Cardiac muscle cell (in vitro differentiated cells and primary cell): ENCODE measurements around the gene CCDC27. TPM values are rescaled to one million over a fixed set of nuclear protein-coding genes. Genes with fewer than 3 reads are reported as not detected.

Source experiments
- DNase-seq, 2 donors: peaks; one replicate each; pipeline versions ENCODE4 v3.0.0 to v3.0.0-alpha.2; 2010 to 2017; ENCODE audit warnings: low read depth in 1 of 2, low spot score in 1 of 2
- H3K27ac ChIP-seq: fragments of 200-600 bp; sonication (generic); 2 replicates; pipeline ENCODE4 v1.5.1; 2016
- H3K27me3 ChIP-seq: fragments of 200-600 bp; sonication (generic); 2 replicates; pipeline ENCODE4 v1.6.0; 2016; ENCODE audit warnings: control low read depth
- H3K36me3 ChIP-seq: fragments of 200-600 bp; sonication (generic); 2 replicates; pipeline ENCODE4 v1.5.1; 2016; ENCODE audit warnings: control low read depth
- H3K4me1 ChIP-seq: fragments of 200-600 bp; sonication (generic); 2 replicates; pipeline ENCODE4 v1.8.1; 2017; ENCODE audit warnings: low read depth, mild to moderate bottlenecking, mixed run types
- H3K4me3 ChIP-seq: fragments of 200-600 bp; sonication (generic); 2 replicates; pipeline ENCODE4 v1.5.1; 2016; ENCODE audit warnings: mild to moderate bottlenecking
- H3K9me3 ChIP-seq: fragments of 200-600 bp; sonication (generic); 2 replicates; pipeline ENCODE4 v1.5.1; 2017; ENCODE audit warnings: low read depth, mild to moderate bottlenecking, control low read depth
- polyA plus RNA-seq: library from polyadenylated mRNA; unstranded; fragments of >200 nt; fragmentation: Nextera tagmentation; extraction: Ambion mirVana; gene quantifications from 2 replicates; pipeline ENCODE4 v1.2.1, GENCODE V29; 2016
- total RNA-seq: library from RNA; depleted of rRNA; stranded (reverse); fragments of >200 nt; gene quantifications from 2 replicates; pipeline ENCODE4 v1.2.3, GENCODE V29; 2016
- TF ChIP-seq, protein P1 (sequence below): IDR thresholded peaks from 2 replicates; pipeline ENCODE4 v1.5.1; 2012; ENCODE audit warnings: low read depth, mild to moderate bottlenecking, low read length

The CCDC27 gene
- total and polyA plus RNA-seq, 2 experiments from 2014 or later: 0.09 to 0.71 TPM

DNA sequence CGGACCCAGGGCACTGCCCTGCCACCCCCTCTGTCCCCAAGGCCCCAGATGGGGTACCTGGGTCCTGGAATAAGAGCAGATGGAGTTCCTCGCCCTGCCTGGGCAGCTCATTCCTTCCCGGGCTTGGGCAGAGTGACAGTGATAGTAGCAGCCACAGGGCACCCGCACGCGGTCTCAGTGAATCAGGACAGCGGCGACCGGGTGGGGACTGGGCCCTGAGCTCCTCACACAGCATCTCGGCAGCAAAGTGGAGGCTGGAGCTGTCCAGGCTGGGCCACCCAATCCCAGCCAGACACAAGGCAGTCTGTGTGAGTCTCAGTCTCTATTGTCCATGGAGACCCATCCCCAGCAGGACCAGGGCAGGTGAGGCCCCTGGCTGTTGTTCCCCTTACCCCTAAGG is 37.4 kb upstream of the CCDC27 start:
- peaks cover 7% of the 10 kb centered on the region for H3K4me1 ChIP-seq
- TF ChIP-seq, protein P1, sequence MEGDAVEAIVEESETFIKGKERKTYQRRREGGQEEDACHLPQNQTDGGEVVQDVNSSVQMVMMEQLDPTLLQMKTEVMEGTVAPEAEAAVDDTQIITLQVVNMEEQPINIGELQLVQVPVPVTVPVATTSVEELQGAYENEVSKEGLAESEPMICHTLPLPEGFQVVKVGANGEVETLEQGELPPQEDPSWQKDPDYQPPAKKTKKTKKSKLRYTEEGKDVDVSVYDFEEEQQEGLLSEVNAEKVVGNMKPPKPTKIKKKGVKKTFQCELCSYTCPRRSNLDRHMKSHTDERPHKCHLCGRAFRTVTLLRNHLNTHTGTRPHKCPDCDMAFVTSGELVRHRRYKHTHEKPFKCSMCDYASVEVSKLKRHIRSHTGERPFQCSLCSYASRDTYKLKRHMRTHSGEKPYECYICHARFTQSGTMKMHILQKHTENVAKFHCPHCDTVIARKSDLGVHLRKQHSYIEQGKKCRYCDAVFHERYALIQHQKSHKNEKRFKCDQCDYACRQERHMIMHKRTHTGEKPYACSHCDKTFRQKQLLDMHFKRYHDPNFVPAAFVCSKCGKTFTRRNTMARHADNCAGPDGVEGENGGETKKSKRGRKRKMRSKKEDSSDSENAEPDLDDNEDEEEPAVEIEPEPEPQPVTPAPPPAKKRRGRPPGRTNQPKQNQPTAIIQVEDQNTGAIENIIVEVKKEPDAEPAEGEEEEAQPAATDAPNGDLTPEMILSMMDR: no peak
- DNase-seq: peak in 1 of 2 donors; percentile 48
- no peaks in the 10 kb centered on the region for H3K27me3 ChIP-seq
- H3K27ac ChIP-seq: no peak overlapping the region
- H3K36me3 ChIP-seq: no peaks in the 10 kb centered on the region
- H3K9me3 ChIP-seq: no peaks in the 10 kb centered on the region
- no peak overlapping the region for H3K4me3 ChIP-seq

DNA sequence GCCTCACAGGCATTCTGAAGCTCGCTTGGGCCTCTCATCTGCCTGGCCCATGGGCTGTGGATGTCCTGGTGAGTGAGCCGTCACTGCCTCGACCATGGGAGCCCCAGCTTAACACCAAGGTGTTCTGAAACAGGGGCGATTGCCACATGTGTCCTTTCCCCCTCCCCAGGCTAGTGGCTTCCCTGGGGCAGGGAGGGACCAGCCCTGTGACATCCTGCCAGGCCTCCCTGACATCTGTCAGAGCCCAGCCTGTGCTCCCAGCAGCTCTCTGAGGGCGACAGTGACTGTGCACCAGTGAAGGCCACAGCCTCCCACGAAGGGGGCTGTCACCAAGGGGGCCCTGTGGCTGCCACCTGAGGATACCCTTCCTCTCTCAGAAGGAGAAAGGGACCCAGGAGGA is 35.9 kb upstream of the CCDC27 start:
- no peaks in the 10 kb centered on the region for H3K36me3 ChIP-seq
- DNase-seq: no peak
- H3K9me3 ChIP-seq: no peaks in the 10 kb centered on the region
- H3K4me3 ChIP-seq: no peak overlapping the region
- peaks cover 7% of the 10 kb centered on the region for H3K4me1 ChIP-seq
- H3K27ac ChIP-seq: no peak overlapping the region
- TF ChIP-seq, protein P1: no peak
- no peaks in the 10 kb centered on the region for H3K27me3 ChIP-seq

DNA sequence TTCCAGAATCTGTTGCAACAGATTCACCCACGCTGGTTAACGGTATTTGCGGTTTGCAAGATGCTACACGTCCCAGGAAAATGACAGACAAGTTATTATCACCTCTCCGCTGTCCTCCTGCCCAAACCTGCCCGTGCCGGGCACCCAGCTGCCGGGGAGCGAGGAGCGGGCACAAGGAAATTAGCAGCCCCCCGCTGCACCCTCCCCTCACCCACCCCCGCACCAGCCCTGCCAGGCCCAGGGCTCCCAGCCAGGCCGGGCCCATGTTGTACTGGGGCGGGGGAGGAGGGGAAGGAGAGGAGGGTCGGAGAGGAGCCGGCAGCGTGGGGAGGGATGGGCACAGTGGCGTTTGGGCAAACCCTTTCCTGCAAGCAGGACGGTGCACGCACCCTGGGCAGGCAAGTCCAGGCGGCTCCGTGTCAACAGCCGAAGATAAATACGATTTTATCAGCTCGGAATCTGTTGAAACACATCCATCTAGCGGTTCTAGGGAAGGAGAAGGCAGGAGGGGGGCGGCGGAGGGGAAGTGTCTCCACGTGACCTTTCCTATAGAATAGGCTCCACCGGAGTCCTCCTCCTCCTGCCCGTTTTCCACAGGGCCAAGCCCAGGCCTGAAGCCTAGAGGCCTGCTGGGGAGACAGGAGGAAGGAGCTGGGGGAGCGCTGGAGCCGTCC is 35.1 kb upstream of the CCDC27 start:
- Histone ChIP-seq H3K27me3 (no peaks in the 10 kb centered on the region), H3K36me3 (no peaks in the 10 kb centered on the region), H3K9me3 (no peaks in the 10 kb centered on the region), H3K4me1 (peaks cover 7% of the 10 kb centered on the region), H3K4me3 (no peak overlapping the region), H3K27ac (no peak overlapping the region)
- TF ChIP-seq, protein P1: no peak
- DNase-seq: no peak

DNA sequence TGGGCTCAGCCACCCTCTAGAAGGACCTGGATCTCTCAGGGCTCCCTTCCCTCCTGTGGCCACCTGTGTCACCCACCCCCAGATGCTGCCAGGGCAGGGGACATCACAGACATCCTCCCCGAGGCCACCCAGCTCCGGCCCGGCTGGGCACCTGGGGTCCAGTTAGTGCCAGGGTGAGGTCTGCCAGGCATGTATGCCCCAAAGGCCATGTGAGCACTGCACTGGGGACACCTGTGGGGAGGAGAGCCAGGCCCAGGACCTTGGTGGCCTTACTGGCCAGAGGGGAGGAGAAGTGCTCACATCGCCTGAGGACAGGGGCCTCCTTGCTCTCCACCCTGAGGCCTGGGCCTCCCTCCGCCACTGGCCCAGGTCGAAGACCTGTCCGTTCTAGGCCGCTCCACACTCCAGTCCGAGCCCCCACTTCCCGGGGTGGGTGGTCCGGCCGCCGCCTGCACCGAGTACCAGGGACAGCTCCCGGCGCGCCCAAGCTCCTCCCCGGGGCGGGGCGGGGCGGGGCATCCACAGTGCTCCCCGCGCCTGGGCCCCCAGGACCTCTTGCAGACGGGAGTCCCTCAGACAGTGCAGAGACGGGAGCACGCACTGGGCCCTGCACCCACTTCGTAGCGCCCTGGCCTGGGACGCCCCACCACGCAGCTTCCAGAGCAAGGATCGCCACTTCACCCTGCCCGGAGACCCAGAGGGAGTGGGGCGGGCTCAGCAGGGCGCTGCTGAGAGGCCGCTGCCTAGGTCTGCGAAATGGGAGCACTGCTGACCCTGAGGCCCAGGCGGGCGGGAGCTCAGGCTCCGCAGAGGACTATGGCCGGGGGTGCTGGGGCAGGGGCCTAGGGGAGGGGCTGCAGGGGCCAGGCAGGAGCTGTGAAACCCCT is 34.3 kb upstream of the CCDC27 start:
- DNase-seq: peak in 1 of 2 donors; percentile 84
- no peaks in the 10 kb centered on the region for H3K9me3 ChIP-seq
- no peak overlapping the region for H3K4me3 ChIP-seq
- H3K36me3 ChIP-seq: no peaks in the 10 kb centered on the region
- H3K4me1 ChIP-seq: peaks cover 4% of the 10 kb centered on the region
- no peak overlapping the region for H3K27ac ChIP-seq
- no peaks in the 10 kb centered on the region for H3K27me3 ChIP-seq
- TF ChIP-seq, protein P1: no peak

DNA sequence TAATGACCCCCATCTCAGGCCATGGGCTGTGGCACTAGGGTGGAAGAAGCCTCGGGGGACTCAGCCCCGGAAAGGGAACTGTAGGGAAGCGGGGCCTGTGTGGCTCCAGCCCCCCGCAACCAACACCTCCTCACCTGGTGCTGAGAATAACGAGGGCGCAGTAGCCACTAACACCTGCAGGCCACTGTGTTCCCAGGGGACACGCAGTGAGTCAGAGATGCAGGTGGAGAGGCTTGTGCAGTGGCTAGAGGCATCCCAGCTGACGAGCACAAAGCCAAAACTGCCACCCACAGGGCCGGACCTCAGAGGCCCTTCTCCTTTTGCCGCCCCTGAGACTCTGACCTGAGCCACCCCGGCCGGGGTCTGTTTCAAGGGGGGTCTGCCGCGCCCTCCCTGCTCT is 33.5 kb upstream of the CCDC27 start:
- Histone ChIP-seq H3K4me1 (no peaks in the 10 kb centered on the region), H3K36me3 (no peaks in the 10 kb centered on the region), H3K9me3 (no peaks in the 10 kb centered on the region), H3K4me3 (no peak overlapping the region), H3K27ac (no peak overlapping the region), H3K27me3 (no peaks in the 10 kb centered on the region)
- DNase-seq: no peak
- TF ChIP-seq, protein P1: no peak
